NCI-H146 treated with DMSO at 0.1 percent for 48 hours (cell line): Measurements from ENCODE around the gene SNAI3.

ENCODE experiments used
- DNase-seq: peaks from one replicate; lab custom pipeline; 2025; ENCODE audit not compliant: unreplicated experiment; lab: John Stamatoyannopoulos, UW

Gene SNAI3

DNA sequence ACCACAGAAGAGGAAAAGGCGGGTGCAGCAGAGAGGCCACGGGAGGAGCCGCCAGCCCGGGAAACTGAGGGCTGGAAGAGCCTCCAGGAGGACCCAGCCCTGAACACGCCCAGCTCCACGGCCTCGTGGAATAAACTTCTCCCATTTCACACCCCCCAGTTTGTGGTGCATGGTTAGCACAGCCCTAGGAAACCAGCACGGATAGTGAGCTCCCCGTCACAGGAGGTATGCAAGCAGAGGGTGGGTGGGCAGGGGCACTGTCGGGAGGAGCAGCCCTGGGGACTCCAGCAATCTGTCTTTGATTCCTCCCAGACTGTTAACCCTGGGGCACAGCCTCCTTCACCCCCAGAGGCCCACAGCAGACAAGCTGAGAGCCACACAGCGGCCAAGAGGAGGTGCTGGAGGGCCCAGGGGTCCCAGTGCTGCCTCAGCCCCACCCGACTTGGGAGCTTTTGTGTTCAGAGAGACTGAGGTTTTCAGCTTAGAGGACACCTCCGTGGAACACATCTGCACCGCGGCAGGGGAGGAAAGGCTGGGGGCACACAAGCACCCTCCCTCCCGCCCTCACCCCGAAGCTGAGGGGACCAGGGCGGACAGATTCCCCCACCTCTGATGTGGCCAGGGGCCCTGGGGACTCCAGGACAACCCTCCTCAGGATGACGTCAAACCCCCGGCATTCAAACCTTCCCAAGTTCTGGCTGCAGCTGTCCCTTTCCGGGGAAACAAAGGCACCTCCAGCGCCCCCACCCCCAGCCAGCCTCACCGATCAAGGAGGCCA lies 49.6 kb downstream of the SNAI3 start:
- DNase-seq, result no peak

DNA sequence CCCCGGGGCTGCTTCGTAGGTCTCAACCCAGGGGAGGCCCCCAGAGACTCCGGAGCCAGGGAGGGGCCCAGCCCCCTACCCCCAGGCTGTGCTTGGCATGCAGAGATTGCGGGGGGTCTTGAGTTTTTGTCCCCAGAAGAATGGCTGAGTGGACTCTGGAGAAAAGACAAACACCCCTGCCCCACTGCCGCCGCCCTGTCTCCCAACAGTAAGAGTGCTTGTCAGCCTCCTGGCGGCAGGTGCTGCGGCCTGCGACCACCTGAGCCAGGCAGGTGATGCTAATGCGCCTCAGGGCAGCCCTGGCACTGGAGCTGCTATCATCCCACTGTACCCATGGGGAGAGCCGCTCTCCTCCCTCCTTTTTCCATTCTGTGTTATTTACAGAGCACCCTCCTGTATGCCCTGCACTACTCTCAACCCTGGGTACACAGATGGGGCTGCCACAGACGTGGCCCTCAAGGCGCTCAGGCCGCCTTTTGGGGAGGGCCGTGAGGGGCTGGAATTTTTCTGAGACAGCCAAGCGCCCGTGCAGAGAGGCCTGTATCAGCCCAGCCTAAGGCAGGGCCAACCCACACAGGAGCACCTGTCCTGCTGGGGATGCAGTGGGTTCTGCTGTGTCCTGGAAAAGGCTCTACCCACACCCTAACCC lies 50.5 kb downstream of the SNAI3 start:
- no peak for DNase-seq

DNA sequence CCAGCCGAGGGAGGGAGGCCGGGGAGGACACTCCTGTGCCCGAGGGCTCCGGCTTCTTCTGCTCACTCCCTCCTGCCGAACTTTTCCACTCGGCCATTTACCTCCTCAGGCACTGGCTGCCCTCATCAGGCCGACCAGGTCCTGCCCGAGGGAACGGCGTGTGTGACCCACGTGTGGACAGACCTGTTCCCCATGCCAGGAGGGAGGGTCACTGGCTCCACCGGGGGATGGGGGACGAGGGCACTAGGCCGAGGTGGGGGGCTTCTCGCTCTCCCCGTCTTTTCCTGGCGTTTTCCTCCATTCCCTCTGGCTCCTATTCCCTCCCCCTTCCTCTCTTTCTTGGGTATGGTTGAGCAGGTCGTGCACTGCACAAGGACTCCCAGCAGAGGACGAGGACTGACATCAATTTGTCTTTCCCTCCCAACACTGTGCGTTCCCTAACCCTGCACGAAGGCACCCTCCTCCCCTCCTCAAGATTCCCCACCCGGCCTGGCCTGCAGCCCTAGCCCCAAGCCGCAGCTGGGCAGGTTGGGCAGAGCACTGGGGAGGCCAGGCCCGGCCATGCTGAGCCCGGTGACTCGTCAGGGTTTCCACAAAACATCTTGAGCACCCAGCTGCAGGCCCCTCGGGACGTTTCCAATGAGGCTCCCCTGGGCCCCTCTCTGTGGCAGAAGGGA lies 51.2 kb downstream of the SNAI3 start:
- no peak for DNase-seq

DNA sequence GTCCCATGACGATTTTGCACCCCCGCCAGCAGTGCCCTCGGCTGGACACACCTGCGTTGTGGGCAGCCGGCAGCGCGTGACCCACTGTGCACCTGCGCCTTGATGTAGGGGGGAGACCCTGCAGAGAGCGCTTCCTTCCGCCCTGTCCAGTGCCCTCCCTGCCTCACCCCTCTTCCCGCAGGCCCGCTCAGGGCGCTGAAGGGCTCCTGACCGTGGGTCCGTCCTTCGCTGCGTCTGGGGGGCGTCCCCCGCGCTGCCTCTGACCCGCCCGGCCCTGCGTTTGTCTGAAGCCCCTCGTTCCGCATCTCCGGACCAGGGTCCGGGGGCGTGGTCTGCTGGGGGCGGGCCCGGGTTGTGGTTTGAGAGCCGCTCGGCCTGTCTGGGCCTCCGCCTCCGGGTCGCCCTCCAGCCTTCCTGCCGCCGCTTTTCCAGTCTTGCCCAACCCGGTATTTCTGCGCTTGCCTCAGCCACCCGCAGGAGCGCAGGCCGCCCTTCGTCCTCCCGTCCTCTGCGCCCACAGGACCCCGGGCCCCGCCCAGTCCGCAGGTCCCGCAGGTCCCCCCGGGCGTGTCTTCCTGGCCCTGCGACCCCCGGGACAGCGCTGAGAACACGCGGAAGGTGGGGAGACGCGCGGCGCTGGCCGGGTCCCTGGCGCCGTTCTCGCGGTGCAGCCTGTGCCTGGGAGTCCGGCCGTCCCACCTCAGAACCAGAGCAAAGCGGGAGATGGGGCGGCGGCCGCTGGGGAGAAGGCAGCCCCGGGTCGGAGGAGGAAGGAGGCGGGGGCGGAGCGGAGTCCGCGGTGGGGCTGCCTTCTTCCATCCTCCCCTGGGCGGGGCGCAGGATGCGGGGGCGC lies 51.9 kb downstream of the SNAI3 start:
- DNase-seq, result no peak

DNA sequence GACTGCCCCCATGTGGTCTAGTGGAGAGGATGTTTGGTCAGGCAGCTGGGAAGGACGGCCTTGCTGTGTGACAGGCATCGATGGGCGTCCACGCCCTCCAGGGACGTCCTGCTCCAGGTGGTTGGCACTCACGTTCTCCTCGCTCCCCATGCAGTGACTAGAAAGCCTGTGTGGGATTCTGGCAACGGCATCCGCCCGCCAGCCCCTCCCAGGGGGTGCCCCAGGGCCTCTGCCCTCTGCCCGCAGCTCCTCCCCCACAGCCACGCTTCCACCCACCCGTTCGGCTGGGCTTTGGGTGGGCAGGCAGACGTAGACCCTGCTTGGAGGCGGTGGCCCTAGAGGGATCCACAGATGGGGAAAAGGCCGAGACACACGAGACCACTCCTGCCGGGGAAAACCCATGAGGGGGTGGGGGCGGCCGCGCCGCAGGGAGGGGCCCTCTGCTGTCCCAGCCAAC lies 52.6 kb downstream of the SNAI3 start:
- DNase-seq, result no peak

DNA sequence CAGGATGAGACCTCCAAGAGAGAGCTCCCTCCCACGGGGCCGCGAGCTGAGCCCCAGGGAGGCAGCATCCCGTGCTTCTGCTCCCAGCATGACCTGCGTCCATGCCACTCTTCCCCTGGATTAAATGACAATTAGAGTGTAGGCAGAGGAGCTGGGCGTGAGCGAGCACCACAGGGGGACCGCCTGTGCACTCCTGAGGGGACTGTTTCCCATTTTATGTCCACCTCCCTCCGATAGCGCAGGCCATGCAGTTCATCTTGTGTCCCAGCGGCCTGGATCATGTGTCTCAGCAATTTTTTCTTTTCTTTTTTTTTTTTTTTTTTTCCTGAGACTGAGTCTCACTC lies 53.7 kb downstream of the SNAI3 start:
- DNase-seq, result no peak

DNA sequence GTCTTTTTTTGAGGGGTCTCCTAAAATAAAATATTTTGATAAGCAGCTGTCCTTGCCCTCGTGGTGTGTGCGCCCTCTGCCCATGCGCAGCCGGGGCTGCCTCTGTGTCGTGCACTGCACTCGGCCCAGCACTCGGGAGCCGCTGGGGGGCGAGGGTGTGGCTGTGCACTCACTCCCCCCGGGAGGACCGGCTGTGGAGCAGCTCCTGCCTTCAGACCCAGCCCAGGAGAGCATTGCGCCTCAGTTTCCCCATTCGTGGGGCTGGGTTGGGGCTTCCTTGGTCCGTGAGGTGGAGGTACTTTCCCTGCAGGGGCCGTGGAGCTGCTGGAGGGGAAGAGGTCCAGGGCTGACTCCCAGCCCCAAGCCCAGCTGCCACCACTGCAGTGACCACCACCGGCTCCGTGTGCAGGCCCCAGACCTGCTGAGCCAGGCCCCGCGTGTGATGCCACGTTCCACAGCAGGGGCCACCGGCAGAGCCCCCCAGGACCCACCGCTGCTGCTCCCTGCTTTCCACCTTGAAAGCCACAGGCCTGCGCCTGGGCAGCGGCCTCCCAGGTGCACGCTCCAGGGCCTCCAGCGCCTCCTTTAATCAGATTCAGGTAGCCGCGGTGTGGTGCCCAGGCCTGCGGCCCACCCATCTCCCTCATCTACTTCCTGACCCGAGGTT lies 54.3 kb downstream of the SNAI3 start:
- DNase-seq, result no peak

DNA sequence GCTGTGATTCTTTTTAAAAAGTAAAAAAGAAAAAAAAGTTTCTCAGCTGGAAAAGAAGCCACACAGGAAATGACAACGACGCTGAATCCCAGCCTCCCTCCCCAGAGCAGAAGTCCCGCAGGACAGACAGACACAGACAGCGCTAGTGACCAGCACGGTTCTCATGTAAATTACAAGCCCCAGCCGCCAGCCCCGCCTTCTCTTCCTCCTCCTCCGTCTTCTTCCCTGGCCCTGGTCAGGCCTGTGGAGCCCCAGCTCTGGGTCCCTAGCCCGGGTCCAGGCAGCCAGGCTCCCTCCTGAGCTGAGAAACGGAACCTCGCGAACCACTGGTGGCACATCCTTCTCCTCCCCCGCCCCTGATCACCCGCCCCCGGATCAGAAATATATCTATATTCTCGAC lies 54.9 kb downstream of the SNAI3 start:
- DNase-seq, result no peak

DNA sequence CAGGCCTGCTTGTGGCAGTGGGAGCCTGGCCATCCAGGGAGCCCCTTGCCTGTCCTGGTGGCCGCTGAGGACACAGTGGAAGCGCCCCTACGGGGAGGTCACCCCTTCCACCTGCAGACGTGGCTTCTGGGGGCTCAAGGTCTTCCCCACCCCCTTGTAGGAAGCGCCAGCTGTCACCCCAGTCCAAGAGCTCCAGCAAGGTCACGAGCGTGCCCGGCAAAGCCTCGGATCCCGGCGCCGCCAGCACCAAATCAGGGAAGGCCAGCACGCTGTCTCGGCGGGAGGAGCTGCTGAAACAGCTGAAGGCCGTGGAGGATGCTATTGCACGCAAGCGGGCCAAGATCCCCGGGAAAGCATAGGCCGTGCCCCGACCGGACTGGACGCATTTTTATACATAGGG lies 55.4 kb downstream of the SNAI3 start:
- DNase-seq, result no peak

DNA sequence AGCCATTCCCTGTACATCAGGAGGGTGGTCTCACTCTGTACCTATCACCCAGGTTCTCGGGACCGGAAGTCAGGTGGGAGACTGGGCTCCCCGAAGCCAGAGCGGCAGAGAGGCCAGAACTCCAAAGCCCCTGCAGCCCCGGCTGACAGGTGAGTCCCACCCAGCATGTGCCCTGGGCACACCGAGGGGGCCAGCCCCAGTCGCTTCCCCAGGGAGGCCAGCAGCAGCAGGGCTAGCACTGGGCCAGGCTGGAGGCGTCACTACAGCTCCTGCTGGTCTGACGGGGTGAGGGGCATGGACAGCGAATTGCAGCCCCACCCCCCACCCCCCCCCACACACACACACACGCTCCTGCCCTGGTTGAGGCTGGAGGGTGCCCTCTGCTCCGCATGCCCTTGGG lies 55.9 kb downstream of the SNAI3 start:
- no peak for DNase-seq

DNA sequence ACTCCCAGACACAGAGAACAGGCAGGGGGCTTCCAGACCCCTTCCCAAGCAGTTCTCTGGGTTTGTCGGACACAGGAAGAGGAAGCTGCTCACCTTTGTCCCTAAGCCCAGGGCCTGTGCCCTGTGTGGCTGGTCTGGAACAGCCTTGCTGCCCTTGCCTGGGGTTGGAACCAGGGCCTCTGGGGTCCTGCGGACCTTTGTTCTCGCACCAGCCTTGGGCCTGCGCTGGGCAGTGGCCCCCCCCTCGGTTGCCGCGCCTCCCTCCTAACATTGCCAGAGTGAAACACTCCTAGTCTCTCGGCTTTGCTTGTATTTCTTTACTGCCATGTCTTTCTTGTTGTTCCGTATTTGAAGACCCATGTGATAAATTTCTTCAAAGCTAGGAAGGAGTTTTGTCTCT lies 56.5 kb downstream of the SNAI3 start:
- no peak for DNase-seq

DNA sequence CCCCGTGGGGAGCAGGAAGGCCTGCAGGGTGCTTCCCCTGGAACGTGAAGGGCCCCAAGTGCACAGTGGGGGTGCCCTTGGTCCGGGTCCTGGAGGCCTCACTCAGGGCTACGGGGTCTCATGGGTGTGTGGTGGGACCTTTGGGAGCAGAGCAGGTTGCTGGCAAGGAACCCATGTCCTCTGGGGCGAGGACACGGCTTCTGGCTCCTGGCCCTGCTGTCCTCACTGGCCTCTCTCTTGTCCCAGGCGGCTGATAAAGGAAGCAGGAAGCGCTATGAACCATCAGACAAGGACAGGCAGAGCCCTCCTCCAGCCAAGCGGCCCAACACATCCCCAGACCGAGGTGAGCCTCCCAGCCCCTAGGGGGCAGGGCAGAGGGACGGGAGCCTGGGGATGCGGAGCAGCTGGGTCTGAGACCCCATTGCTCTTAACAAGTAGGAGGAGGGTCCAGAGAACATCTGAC lies 57.8 kb downstream of the SNAI3 start:
- no peak for DNase-seq
